ENCODE results near the gene KCNK13.

The KCNK13 gene

DNA sequence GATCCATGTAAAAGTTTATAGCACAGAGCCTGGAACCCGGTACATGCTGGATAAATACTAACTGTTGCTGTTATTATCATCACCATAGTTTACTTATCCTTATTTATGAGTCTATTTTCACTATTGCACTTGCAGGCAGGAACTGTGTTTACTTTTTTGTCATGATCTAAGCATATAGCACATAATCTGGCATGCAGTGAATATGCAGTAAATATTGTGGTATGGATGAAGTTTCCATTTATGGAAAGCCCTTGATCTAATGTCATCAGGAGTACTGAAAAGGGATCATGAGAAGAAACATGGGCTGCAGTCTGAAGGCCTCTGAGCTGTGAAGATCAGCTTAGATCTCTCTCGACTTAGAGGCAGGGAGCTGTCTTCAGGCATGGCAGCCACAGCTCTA lies 91.6 kb downstream of the KCNK13 start:
- Histone ChIP-seq H4K20me1 (ENCODE audit: control insufficient read depth, insufficient read depth, low read depth, low read length) (no peaks in the 10 kb centered on the region), H3K36me3 (ENCODE audit: control insufficient read depth, low read length) (no peaks in the 10 kb centered on the region)

DNA sequence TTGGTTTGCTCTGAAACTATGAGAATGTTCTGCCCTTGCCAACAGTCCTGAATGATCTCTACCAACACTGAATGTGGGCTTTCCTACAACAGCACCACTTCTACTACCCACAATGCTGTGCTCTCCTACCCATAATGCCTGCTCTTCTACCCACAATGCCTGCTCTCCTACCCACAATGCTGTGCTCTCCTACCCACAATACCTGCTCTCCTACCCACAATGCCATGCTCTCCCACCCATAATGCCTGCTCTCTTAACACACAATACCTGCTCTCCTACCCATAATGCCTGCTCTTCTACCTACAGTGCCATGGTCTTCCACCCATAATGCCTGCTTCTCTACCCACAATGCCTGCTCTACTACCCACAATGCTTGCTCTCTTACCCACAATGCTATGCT lies 92.3 kb downstream of the KCNK13 start:
- no peaks in the 10 kb centered on the region for H3K9me2 ChIP-seq (replicated peaks; ENCODE audit: control insufficient read depth, low read length)
- TF ChIP-seq, protein P1, sequence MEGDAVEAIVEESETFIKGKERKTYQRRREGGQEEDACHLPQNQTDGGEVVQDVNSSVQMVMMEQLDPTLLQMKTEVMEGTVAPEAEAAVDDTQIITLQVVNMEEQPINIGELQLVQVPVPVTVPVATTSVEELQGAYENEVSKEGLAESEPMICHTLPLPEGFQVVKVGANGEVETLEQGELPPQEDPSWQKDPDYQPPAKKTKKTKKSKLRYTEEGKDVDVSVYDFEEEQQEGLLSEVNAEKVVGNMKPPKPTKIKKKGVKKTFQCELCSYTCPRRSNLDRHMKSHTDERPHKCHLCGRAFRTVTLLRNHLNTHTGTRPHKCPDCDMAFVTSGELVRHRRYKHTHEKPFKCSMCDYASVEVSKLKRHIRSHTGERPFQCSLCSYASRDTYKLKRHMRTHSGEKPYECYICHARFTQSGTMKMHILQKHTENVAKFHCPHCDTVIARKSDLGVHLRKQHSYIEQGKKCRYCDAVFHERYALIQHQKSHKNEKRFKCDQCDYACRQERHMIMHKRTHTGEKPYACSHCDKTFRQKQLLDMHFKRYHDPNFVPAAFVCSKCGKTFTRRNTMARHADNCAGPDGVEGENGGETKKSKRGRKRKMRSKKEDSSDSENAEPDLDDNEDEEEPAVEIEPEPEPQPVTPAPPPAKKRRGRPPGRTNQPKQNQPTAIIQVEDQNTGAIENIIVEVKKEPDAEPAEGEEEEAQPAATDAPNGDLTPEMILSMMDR (IDR thresholded peaks at IDR 0.05; ENCODE audit: low read depth, low read length, poor library complexity, severe bottlenecking), result no peak
- no peak for TF ChIP-seq EZH2phosphoT487 (IDR thresholded peaks at IDR 0.05; ENCODE audit: borderline replicate concordance, low read length)
- H3K4me1 ChIP-seq (ENCODE audit: control insufficient read depth, low read length), result no peaks in the 10 kb centered on the region
- H3K9me3 ChIP-seq (ENCODE audit: control insufficient read depth, insufficient read depth, low read length), result peaks cover 7% of the 10 kb centered on the region; the same call in 1 of the 2 replicates
- H3K36me3 ChIP-seq (ENCODE audit: control insufficient read depth, low read length), result no peaks in the 10 kb centered on the region
- no peaks in the 10 kb centered on the region for H3F3A ChIP-seq (ENCODE audit: control insufficient read depth, insufficient read depth)
- no peak overlapping the region for H3K27ac ChIP-seq (ENCODE audit: low read depth, low read length)
- no peak overlapping the region for H3K4me2 ChIP-seq (ENCODE audit: low read length)
- H3K4me3 ChIP-seq (ENCODE audit: low read length), result no peak overlapping the region
- no peaks in the 10 kb centered on the region for H3K27me3 ChIP-seq (ENCODE audit: control insufficient read depth, low read length)
- H3K79me2 ChIP-seq (ENCODE audit: control insufficient read depth, low read length), result no peaks in the 10 kb centered on the region
- H4K20me1 ChIP-seq (ENCODE audit: control insufficient read depth, insufficient read depth, low read depth, low read length), result no peaks in the 10 kb centered on the region

More for the DNA sequence above, 91.6 kb downstream of the KCNK13 start:
- Histone ChIP-seq H3K27me3 (ENCODE audit: control insufficient read depth, low read length) (no peaks in the 10 kb centered on the region), H3K27ac (ENCODE audit: low read depth, low read length) (no peak overlapping the region), H3K9me2 (replicated peaks; ENCODE audit: control insufficient read depth, low read length) (no peaks in the 10 kb centered on the region), H3K4me1 (ENCODE audit: control insufficient read depth, low read length) (no peaks in the 10 kb centered on the region), H3K4me2 (ENCODE audit: low read length) (no peak overlapping the region), H3K4me3 (ENCODE audit: low read length) (no peak overlapping the region), H3F3A (ENCODE audit: control insufficient read depth, insufficient read depth) (no peaks in the 10 kb centered on the region), H3K79me2 (ENCODE audit: control insufficient read depth, low read length) (no peaks in the 10 kb centered on the region), H3K9me3 (ENCODE audit: control insufficient read depth, insufficient read depth, low read length) (peaks cover 7% of the 10 kb centered on the region; the same call in 1 of the 2 replicates)
- TF ChIP-seq, protein P1 (IDR thresholded peaks at IDR 0.05; ENCODE audit: low read depth, low read length, poor library complexity, severe bottlenecking), result no peak
- TF ChIP-seq EZH2phosphoT487 (IDR thresholded peaks at IDR 0.05; ENCODE audit: borderline replicate concordance, low read length), result no peak

DNA sequence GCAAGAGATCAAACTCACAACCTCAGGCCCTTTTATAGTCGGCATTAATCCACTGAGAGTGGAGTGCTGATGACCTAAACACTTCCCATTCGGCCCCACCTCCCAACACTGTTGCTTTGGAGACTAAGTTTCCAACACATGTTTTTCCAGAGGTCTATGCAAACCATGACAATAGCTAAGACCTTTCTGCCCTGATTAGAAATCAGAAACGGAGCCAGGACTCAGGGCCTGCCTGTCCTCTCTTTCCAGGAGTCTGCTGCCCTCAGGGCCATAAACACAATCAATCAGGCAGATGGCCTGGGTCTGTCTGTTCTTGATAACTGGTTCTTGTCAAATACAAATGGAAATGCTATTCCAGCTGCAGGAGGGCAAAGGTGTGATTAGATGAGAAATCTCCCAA lies 97.4 kb downstream of the KCNK13 start:
- H3K9me3 ChIP-seq (ENCODE audit: control insufficient read depth, insufficient read depth, low read length), result peaks cover 3% of the 10 kb centered on the region; the same call in 1 of the 2 replicates
- no peaks in the 10 kb centered on the region for H3K79me2 ChIP-seq (ENCODE audit: control insufficient read depth, low read length)
- H3K9me2 ChIP-seq (replicated peaks; ENCODE audit: control insufficient read depth, low read length), result no peaks in the 10 kb centered on the region
- H3K4me1 ChIP-seq (ENCODE audit: control insufficient read depth, low read length), result no peaks in the 10 kb centered on the region
- no peak for TF ChIP-seq EZH2phosphoT487 (IDR thresholded peaks at IDR 0.05; ENCODE audit: borderline replicate concordance, low read length)
- TF ChIP-seq, protein P1 (IDR thresholded peaks at IDR 0.05; ENCODE audit: low read depth, low read length, poor library complexity, severe bottlenecking), result no peak
- no peaks in the 10 kb centered on the region for H3K27me3 ChIP-seq (ENCODE audit: control insufficient read depth, low read length)
- no peak overlapping the region for H3K27ac ChIP-seq (ENCODE audit: low read depth, low read length)
- H3K4me2 ChIP-seq (ENCODE audit: low read length), result no peak overlapping the region
- H3K36me3 ChIP-seq (ENCODE audit: control insufficient read depth, low read length), result no peaks in the 10 kb centered on the region
- H3K4me3 ChIP-seq (ENCODE audit: low read length), result no peak overlapping the region
- no peaks in the 10 kb centered on the region for H3F3A ChIP-seq (ENCODE audit: control insufficient read depth, insufficient read depth)
- no peaks in the 10 kb centered on the region for H4K20me1 ChIP-seq (ENCODE audit: control insufficient read depth, insufficient read depth, low read depth, low read length)
